ENCODE measurements around the gene RASAL2.
"Not testable (repeated sequence)": the region's sequence is repeated elsewhere in the genome, so short reads cannot be mapped to it uniquely, and the experiment has no call there.

Gene RASAL2

DNA sequence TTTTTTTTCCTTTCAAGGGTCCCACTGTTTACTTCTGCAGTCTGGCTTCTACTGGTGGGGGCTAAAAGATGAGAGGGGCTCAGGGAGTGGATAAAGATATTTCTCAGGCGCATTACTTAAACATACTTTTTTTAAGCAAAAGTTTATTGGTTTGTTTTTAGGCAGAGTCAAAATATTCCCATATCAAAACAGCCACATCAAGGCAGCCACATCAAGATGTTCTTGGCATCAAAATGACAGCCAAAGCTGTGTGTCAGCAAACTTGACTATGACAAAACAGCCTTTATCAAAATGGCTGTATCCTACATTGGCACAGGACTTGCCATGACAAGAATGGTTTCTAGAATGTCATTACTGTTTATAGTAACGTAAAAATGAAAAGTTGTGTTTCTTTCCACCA lies 22.1 kb upstream of the RASAL2 start:
- DNase-seq (ENCODE audit: low spot score) = no peak

DNA sequence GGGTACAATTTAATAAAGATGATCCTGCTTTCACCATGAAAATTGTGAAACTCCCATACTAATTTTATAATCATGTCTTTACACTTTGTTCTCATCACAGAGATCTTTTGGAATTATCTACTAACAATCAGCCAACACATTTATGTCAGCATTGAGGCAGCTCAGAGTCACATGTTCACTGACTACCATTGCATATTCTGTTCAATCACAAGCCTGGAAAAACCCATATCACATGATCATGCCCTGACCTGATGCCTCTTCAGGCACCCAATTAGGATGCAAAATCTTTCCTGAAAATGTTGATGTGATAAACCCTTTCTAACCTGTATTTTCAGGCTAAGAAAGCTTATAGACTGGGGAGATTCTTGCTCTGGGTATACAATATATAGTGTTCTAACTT lies 21.6 kb upstream of the RASAL2 start:
- no peak for DNase-seq (ENCODE audit: low spot score)

DNA sequence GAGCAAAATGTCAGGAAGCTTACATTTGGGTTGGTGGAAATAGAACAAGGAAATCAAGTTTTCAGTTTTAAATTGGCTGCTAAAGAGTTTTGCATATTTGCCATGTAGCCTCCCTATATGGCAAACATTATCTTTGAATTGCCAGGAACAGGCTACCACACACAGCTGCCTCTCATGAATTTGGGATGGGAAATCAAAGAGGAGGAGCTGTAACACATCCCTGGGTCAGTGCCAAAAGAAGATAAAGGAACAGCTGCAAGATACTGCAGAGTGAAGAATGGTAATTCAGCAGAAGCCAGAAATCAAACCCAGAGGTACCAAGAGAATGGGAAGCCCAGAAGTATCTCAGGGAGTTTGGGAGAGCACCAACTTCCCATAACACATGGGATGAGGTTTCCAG lies 18.6 kb upstream of the RASAL2 start:
- no peak for DNase-seq (ENCODE audit: low spot score)

DNA sequence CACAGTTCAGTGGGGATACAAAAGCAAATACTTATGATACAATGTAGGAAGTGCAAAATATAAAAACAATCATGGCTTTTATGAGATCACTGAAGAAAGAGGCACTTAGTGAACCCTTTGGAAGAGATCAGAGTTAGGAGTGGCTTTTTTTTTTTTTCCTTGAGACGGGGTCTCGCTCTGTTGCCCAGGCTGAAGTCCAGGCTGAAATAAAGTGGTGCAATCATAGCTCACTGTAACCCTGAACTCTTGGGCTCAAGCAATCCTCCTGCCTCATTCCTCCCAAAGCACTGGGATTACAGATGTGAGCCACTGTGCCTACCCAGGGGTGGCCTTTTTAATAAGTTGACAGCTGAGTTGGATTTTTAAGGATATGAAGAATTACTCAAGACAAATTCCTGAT lies 17.3 kb upstream of the RASAL2 start:
- no peak for DNase-seq (ENCODE audit: low spot score)

DNA sequence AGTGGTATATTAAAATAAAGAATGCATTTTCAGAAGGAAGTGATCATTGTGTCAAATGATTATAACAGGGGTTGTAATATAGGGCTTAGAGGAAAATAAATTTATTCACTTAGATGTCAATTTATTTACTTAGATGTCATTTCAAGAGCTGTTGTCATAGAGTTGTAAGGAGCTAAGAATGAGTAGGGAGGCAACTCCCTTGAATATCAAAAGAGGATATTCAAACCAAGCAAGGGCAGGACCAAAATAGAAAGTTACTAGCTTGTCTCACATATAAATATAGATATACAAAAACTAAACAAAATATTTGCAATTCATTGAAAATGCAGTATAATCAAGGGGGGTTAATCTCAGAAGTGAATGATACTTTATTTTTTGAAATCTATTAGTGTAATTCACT lies 16.0 kb upstream of the RASAL2 start:
- DNase-seq (ENCODE audit: low spot score) = no peak

DNA sequence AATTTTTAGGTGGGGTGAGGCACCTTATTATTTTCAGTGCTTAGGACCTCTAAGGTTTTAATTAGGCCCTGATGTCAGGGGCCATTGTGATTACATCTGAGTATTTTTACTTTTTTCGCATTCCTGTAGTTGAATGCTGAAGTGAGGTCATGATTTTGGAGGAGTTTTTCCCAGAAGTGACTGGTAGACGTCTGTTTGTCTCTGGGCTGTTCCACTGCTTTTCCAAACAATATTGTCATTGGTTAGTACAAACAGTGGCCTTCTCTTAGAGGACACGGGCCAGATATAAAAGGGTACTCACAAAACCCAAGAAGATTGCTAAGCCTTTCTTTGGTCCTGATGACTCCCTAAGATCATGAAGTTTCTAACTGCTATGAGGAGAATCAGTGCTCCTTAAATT lies 7.6 kb upstream of the RASAL2 start:
- no peak for DNase-seq (ENCODE audit: low spot score)

DNA sequence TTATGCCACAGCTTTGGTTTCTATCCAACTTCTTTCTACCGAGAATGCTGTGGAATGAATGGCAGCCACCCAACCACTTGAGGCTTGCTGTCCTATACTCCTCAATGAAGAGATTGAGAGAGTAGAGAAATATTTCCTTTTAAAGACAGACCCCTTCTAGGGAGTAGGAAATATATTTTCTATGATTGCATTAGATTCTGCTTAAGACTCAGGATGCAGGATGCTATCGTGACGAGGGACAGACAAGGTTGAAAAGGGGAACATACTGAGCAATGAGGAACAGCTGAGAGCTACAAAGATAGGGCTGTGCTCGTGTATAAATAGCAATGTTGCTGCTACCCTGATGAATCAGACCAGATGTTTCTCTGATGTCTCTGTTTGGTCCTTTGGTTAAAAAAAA lies 7.1 kb upstream of the RASAL2 start:
- peak; percentile 72 for DNase-seq (ENCODE audit: low spot score)

DNA sequence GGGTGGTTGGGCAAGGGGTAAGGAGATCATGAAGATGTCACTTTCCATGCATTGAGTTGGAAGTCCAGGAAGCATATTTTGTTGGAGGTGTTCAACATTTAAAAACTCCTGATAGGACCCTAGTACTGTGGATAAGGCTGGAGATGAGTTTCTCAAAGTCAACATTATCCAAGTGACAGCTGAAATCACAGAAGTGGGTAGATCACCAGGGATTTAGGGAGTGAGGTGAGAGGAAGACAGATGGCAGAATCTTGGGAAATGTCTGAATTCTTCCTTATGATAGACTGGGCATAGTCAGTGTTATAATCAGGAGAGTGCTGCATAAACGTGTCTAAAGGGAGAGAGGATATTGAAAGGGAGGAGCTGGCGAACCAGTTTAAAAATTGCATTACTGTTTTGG lies 5.3 kb upstream of the RASAL2 start:
- no peak for DNase-seq (ENCODE audit: low spot score)

DNA sequence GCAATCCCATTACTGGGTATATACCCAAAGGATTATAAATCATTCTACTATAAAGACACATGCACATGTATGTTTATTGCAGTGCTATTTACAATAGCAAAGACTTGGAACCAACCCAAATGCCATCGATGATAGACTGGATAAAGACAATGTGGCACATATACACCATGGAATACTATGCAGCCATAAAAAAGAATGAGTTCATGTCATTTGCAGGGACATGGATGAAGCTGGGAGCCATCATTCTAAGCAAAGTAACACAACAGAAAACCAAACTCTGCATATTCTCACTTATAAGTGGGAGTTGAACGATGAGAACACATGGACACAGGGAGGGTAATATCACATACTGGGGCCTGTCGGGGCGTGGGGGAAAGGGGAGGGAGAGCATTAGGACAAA lies 2.5 kb upstream of the RASAL2 start:
- not testable (repeated sequence) for DNase-seq (ENCODE audit: low spot score)

DNA sequence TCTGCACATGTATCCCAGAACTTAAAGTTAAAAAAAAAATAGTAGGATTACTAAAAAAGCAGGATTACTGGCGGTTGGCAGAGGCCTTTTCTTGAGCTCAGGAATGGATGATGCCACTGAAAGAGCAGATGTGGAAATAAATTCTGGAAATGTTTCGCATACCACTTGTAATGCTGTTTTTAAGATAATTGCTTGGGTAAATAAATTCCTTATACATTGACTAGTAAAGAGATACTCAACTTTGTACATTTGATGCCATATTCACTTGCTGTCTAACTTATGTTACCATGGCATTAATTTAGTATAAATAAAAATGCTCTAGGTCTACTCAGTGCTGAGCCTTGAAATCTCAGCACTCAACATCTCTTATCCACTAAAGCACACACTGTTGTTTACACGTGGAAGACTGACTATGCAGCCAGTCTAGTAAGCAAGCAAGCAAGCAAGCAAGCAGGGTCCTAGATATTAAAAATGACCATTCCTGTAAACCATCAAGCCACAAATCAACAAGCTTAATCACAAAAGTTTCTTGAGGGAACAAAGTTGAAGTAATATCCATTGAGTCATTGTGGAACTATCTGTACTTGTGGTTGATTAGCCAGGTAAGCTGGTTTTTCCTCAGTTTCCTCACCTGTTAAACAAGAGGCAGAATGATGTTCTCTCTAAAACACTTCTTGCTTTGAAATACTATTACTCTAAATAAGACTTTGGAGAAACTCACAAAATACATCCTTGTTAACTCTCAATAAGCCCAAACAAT lies 1.7 kb upstream of the RASAL2 start:
- no peak for DNase-seq (ENCODE audit: low spot score)

DNA sequence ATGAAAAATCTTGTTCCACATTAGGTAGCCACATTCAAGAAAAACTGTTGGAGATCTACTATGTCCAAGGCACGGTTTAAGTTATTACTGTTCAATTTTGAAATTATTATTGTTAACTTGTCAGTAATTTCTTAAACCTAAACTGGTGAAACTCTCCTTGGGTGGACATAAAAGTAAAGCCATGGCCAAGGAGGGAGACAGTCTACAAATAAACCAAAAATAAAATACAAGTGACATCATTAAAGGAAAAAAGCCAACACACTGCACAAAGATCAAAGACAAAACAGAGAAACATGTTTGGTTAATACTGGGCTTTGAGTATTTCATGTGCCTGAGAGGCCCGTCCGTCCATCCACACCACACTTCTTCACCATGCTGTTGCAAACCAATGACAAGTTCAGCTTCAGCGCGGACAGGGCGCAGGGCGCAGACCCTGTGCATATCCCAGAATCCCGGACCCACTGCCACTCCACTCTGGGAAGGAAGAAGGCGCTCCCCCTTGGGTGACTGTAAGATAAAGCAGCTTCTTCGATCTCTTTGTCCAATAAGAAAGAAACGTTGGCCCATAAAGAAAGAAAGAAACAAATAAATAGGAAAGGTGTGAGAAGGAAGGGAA lies 918 bp upstream of the RASAL2 start:
- DNase-seq (ENCODE audit: low spot score) = no peak

DNA sequence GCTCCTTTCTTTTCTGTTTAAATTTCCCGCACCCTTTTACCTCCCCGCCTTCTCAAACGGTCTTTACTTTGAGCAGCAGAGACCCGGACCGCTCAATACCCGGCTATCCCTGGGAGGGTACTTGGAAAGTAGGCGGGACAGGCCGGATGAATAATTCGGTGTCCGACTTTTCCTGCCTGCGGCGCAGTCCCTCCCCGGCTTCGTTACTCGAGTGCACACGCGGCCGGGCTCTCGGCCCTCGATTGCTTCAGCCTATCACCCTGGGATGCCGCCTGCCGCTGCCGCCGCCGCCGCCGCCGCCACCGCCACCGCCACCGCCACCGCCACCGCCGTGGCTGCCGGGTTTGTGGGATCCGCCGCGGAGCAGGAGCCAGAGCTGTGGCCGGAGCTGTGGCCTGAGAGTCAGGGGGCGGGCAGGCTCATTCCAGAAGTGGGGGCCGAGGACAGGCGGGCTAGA lies 382 bp upstream of the RASAL2 start:
- peak; percentile 91 for DNase-seq (ENCODE audit: low spot score)

DNA sequence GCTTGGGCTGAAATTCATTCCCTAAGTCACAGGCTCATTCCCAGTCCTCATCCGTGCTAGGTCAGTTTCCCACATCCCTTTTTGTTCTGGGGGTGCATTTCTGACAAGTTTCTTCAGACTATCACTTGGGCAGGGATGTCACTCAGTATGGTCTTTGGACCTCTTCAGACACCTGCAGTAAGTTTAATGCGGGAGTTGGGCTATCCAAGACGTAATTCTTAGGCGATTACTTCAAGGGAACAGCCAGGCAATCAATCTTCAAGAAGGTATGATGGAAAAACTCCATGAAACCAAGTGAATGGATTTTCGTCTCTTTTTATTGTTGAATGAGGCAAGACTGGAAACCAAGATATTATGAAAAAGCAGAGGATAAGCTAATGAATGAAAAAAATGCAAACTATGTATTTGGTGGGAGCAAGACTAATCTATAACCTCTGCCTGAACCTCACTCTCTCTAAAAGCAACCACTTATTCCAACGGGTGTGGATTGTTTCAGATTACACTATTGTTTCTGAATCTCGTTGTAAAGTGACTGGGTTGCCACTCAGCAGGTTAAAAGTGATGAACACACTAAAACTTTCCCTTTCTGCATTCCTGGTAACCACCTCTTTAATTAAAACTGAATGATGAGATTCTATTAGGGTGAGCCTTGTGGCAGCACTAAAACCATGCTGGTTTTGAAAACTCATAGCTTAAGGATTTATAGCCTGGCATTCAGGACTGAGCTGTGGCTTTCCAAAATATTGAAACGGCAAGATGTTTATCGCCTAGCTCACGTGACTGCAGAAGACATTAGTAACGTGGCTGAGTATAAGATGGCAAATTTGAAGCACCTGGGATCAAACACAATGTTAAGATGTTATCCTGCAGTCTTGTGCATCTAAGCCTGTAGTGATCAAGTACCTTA lies 1.1 kb downstream of the RASAL2 start:
- DNase-seq (ENCODE audit: low spot score) = peak; percentile 34

DNA sequence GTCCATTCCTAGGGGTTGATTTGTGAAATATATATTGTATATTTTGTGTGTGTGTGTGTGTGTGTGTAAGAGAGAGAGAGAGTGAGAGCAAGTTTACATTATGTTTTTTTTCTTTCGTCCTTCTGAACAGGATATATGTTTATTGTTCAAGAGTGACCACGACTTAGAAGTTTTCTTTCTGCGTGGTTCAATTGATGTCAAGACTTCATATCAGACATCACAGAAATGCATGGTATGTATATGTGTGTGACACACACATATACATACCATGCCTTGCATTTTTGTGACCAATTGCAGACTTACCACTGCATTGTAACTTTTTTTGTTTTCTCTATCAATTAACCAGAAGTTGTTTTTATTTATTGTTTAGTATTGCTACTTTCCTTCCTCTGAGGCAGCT lies 2.5 kb downstream of the RASAL2 start:
- DNase-seq (ENCODE audit: low spot score) = no peak

DNA sequence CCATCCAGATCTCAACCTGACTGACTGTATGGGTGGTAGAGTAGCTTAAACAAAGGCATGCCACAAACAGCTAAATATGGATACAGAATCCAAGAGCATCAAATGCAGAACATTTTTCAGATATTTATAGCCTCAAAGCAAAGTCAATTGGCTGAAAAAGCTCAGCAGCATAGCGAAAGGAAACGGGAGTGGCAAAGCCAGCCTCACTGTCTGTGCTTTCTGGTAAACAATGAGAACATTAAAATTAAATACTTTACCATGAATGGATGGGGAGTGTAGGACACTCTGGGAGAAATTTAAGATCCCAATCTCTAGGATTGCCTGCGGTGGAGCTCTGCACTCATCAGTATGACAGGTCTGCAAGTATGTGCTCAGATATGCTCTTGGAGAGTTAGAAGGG lies 4.4 kb downstream of the RASAL2 start:
- DNase-seq (ENCODE audit: low spot score) = no peak

DNA sequence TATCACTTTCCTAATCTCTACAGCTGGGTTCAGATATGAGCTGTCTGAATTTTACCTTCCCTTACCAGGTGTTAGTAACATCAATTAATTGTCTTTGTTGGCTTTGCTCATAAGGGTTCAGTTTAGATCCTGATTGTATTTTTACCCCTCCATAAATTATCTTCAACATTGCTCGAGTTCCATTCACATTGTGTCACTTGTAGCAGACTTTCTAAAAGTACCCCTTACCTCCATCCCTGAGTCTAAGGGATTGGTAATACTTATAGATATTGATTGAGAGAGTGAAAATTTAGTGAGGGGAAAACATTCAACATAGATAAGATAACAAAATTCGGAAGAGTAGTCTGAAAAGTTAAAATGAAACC lies 7.3 kb downstream of the RASAL2 start:
- no peak for DNase-seq (ENCODE audit: low spot score)

DNA sequence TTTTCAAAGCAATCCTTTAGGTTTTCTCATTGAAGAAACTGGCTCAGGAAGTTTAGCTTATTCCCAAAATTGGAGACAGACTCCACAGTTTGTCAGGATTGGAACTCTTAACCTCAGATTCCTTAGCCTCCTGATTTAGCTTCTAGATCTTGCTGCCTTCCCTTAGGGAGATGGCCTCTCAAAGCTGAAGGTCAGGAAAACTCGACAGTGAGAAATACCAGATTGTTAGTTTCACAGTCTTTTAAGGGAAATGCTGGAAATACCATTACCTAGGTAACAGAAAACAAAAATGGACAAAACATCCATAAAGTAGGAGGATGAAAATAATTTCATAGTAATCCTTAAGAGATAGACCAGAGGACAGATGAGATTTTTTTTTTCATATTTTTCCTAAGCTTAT lies 7.8 kb downstream of the RASAL2 start:
- DNase-seq (ENCODE audit: low spot score) = no peak

DNA sequence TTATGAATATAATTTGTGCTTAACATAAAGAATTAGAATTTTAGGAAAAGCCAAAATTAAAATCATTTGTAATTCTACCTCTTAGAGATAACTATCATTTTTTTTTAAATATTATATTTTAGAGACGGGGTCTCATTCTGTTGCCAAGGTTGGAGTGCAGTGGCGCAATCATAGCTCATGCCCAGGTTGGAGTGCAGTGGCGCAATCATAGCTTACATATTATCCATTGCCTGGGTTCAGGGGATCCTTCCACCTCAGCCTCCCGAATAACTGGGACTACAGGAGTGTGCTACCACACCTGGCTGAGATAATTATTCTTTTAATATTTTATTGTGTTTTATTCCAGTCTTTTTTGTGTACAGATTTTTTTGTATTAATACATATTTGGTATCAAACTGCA lies 8.3 kb downstream of the RASAL2 start:
- no peak for DNase-seq (ENCODE audit: low spot score)

DNA sequence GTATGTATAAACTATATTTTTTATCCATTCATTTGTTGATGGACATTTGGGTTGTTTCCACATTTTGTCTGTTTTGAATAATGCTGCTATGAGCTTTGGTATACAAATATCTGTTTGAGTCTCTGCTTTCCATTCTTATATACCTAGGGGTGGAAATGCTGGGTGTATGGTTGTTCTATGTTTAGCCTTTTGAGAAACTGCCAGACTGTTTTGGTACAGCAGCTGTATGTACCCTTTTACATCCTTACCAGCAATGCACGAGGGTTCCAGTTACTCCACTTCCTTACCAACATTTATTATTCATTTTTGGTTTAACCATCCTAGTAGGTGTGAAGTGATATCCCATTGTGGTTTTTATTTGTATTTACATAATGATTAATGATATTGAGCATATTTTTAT lies 13.9 kb downstream of the RASAL2 start:
- DNase-seq (ENCODE audit: low spot score) = no peak

DNA sequence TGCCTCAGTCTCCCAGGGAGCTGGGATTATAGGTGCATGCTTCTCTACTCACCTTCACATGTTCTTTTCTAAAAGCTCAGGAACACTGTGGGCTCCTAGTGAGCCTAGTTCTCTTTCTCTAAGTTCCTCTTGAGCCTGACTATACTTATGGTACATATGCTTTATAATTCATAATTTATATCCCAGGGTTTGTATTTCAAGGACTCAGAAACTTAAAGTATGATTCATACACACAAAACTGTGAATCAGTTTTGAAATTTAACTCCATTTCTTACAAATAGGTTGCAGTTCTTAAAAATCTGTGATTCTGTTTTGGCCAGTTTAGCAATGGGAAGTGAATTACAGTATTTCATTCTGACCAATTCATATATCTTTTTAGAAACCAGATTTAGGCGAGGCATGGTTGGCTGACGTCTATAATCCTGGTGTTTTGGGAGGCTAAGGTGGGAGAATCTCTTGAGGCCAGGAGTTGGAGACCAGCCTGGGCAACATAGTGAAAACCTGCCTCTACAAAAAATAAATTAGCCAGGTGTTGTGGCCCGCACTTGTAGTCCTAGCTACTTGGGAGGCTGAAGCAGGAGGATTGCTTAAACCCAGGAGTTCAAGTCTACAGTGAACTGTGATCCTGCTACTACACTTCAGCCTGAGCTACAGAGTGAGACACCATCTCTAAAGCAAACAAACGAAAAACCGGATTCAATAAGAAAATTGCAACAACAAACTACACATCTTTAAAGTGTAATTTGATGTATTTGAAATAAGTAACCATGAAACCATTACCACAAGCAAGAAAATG lies 15.6 kb downstream of the RASAL2 start:
- no peak for DNase-seq (ENCODE audit: low spot score)

DNA sequence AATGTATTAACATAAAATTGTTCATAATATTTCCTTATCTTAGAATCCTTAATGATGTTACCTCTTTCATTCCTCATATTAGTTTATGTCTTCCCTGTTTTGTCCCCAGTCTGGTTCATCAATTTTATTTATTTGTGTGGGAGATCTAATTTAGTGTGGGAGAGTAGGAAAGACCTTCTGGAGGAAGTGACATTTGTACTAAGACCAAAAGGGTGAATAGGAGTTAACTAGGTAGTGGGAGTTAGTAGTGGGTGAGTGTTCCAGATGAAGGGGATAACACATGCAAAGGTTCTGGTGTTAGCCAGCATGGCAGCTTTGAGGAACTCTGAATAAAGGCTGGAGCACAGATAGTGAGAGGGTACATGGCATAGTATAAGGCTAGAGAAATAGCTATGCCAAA lies 21.4 kb downstream of the RASAL2 start:
- no peak for DNase-seq (ENCODE audit: low spot score)

DNA sequence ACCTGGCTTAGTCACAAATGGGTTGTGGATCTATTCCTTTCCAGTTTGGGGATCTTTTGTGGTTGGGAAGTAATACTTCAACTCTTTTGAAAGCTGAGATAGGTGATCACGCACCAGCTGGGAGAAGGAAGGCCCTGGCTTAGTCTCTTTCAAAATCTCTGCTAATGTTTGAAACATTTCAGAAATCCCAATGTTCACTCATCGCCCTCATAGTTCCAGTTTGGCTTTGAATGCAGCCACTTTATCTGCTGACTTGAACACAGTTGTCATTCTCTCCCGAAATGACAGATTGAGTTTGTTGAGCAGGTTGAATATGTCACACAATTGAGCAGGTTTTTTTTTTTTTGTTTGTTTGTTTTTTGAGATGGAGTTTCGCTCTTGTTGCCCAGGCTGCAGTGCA lies 24.6 kb downstream of the RASAL2 start:
- no peak for DNase-seq (ENCODE audit: low spot score)

All from pons (tissue), 1 donor.